IMR-90 (cell line): ENCODE measurements around the gene MPZL3. TPM values are rescaled to one million over a fixed set of nuclear protein-coding genes. Genes with fewer than 3 reads are reported as not detected.

ENCODE experiments used
- ATAC-seq: fragments of 200-7000 bp; cut with Tn5 transposase; 2 replicates; pipeline ENCODE4 v1.9.1; 2020; ENCODE audit warnings: low read depth, mild to moderate bottlenecking, moderate library complexity
- BruUV-seq: library from RNA; stranded (reverse); fragments of 400-500 nt; replicated peaks from 2 replicates; lab custom pipeline; 2021; lab: Mats Ljungman, UMichigan
- CTCF ChIA-PET: fragments of 300-600 bp; formaldehyde crosslinking; extraction: SDS; loops from one replicate; lab custom pipeline; 2021; ENCODE audit warnings: antibody characterized with exemption; lab: Yijun Ruan, JAX
- POLR2A ChIA-PET: fragments of 300-600 bp; sonication (Branson Sonifier 250); formaldehyde crosslinking; loops from one replicate; lab custom pipeline; 2022; ENCODE audit warnings: antibody characterized with exemption; ENCODE audit not compliant: unreplicated experiment; lab: Charles Lee
- DNase-seq: peaks from one replicate; pipeline ENCODE4 v3.0.0; 2013
- H2AFZ ChIP-seq: replicated peaks from 2 replicates; pipeline ENCODE3; 2013; ENCODE audit warnings: low read length, mild to moderate bottlenecking; ENCODE audit not compliant: poor library complexity
- H2AK5ac ChIP-seq: 2 replicates; pipeline ENCODE4 v1.6.1; 2013; ENCODE audit warnings: low read depth, low read length, inconsistent platforms
- H2AK9ac ChIP-seq: replicated peaks from 2 replicates; pipeline ENCODE3; 2013; ENCODE audit warnings: mild to moderate bottlenecking, low read depth, low read length, moderate library complexity; ENCODE audit not compliant: poor library complexity
- H2BK120ac ChIP-seq: 2 replicates; pipeline ENCODE4 v1.6.1; 2013; ENCODE audit warnings: low read depth, low read length, inconsistent platforms
- H2BK15ac ChIP-seq: 3 replicates; pipeline ENCODE4 v1.6.1; 2013; ENCODE audit warnings: low read depth, low read length, inconsistent platforms
- H2BK20ac ChIP-seq: 2 replicates; pipeline ENCODE4 v1.6.1; 2013; ENCODE audit warnings: low read depth, mild to moderate bottlenecking, inconsistent platforms, low read length, moderate library complexity
- H2BK5ac ChIP-seq: 2 replicates; pipeline ENCODE4 v1.6.1; 2013; ENCODE audit warnings: mild to moderate bottlenecking, low read depth, low read length, inconsistent platforms; ENCODE audit not compliant: poor library complexity, severe bottlenecking
- H3K14ac ChIP-seq: replicated peaks from 2 replicates; pipeline ENCODE4 v1.6.1; 2013; ENCODE audit warnings: low read depth, low read length, inconsistent platforms
- H3K18ac ChIP-seq: 2 replicates; pipeline ENCODE4 v1.6.1; 2013; ENCODE audit warnings: low read depth, low read length, control low read depth
- H3K23ac ChIP-seq: 2 replicates; pipeline ENCODE4 v1.6.1; 2013; ENCODE audit warnings: low read depth, low read length, inconsistent platforms
- H3K27ac ChIP-seq: 2 replicates; pipeline ENCODE4 v1.5.1; 2013; ENCODE audit warnings: mild to moderate bottlenecking, control low read depth, low read length; ENCODE audit not compliant: insufficient read depth
- H3K27me3 ChIP-seq: 2 replicates; pipeline ENCODE4 v1.6.1; 2013; ENCODE audit warnings: low read length; ENCODE audit not compliant: control insufficient read depth, insufficient read depth
- H3K36me3 ChIP-seq: 2 replicates; pipeline ENCODE4 v1.6.1; 2013; ENCODE audit warnings: low read length, mixed read lengths; ENCODE audit not compliant: control insufficient read depth, insufficient read depth
- H3K4ac ChIP-seq: 2 replicates; pipeline ENCODE4 v1.6.1; 2013; ENCODE audit warnings: low read depth, low read length, inconsistent platforms
- H3K4me1 ChIP-seq: 2 replicates; pipeline ENCODE4 v1.6.1; 2013; ENCODE audit warnings: low read length, mixed read lengths; ENCODE audit not compliant: control insufficient read depth, insufficient read depth
- H3K4me2 ChIP-seq: 2 replicates; pipeline ENCODE4 v1.6.1; 2013; ENCODE audit warnings: low read depth, mild to moderate bottlenecking, control low read depth, low read length, moderate library complexity
- H3K4me3 ChIP-seq: 2 replicates; pipeline ENCODE4 v1.5.1; 2013; ENCODE audit warnings: low read depth, mild to moderate bottlenecking, control low read depth, low read length, moderate library complexity; ENCODE audit not compliant: insufficient read depth
- H3K56ac ChIP-seq: 2 replicates; pipeline ENCODE4 v1.6.1; 2013; ENCODE audit warnings: low read length, inconsistent platforms; ENCODE audit not compliant: insufficient read depth; ENCODE audit errors: extremely low read depth
- H3K79me1 ChIP-seq, 2 experiments: 2 replicates each; pipeline ENCODE4 v1.6.1; 2013; ENCODE audit warnings: low read length in 2 of 2, inconsistent platforms in 1 of 2, low read depth in 1 of 2
- H3K9ac ChIP-seq: 2 replicates; pipeline ENCODE4 v1.6.1; 2013; ENCODE audit warnings: low read depth, low read length, control low read depth
- H3K9me1 ChIP-seq: 2 replicates; pipeline ENCODE4 v1.6.1; 2013; ENCODE audit warnings: low read length, inconsistent platforms; ENCODE audit not compliant: insufficient read depth
- H3K9me3 ChIP-seq: 2 replicates; pipeline ENCODE4 v1.6.1; 2013; ENCODE audit warnings: low read length; ENCODE audit not compliant: control insufficient read depth, insufficient read depth
- H4K20me1 ChIP-seq: 2 replicates; pipeline ENCODE4 v1.6.1; 2013; ENCODE audit warnings: low read length, inconsistent platforms; ENCODE audit not compliant: insufficient read depth
- H4K5ac ChIP-seq: 2 replicates; pipeline ENCODE4 v1.6.1; 2013; ENCODE audit warnings: mild to moderate bottlenecking, low read depth, low read length, control low read depth
- H4K8ac ChIP-seq, 2 experiments: 2 replicates each; pipeline ENCODE4 v1.6.1; 2013; ENCODE audit warnings: low read depth in 2 of 2, low read length in 2 of 2, control low read depth in 1 of 2, inconsistent platforms in 1 of 2
- H4K91ac ChIP-seq: 2 replicates; pipeline ENCODE4 v1.6.1; 2013; ENCODE audit warnings: low read depth, low read length, inconsistent platforms; ENCODE audit not compliant: insufficient read depth
- BHLHE40 ChIP-seq: fragments of 150-350 bp; IDR thresholded peaks from 2 replicates; pipeline ENCODE4 v1.6.1; 2016; ENCODE audit warnings: mild to moderate bottlenecking, low read depth, low read length
- CEBPB ChIP-seq: IDR thresholded peaks from 2 replicates; pipeline ENCODE4 v1.6.1; 2012; ENCODE audit warnings: low read depth, low read length, improper control_type of control experiment
- CHD1 ChIP-seq: IDR thresholded peaks from 2 replicates; pipeline ENCODE4 v1.6.1; 2012; ENCODE audit warnings: low read depth, low read length, improper control_type of control experiment
- CTCF ChIP-seq: conservative IDR thresholded peaks from 2 replicates; pipeline ENCODE4 v1.5.1; 2012; ENCODE audit warnings: mild to moderate bottlenecking, low read depth, low read length, improper control_type of control experiment
- FOS ChIP-seq: fragments of 150-350 bp; IDR thresholded peaks from 2 replicates; pipeline ENCODE4 v1.6.1; 2016; ENCODE audit warnings: low read depth, low read length
- MAFK ChIP-seq: IDR thresholded peaks from 2 replicates; pipeline ENCODE4 v1.6.1; 2012; ENCODE audit warnings: low read depth, low read length, improper control_type of control experiment
- MXI1 ChIP-seq: IDR thresholded peaks from 2 replicates; pipeline ENCODE4 v1.6.1; 2012; ENCODE audit warnings: low read depth, mild to moderate bottlenecking, low read length, moderate library complexity, borderline replicate concordance
- NFE2L2 ChIP-seq: fragments of 150-350 bp; IDR thresholded peaks from 2 replicates; pipeline ENCODE4 v1.6.1; 2016; ENCODE audit warnings: low read depth, mild to moderate bottlenecking, low read length
- POLR2A ChIP-seq: IDR thresholded peaks from 2 replicates; pipeline ENCODE4 v1.6.1; 2012; ENCODE audit warnings: mild to moderate bottlenecking, low read depth, low read length
- RAD21 ChIP-seq: IDR thresholded peaks from 2 replicates; pipeline ENCODE4 v1.6.1; 2012; ENCODE audit warnings: low read length, improper control_type of control experiment
- RCOR1 ChIP-seq: IDR thresholded peaks from 2 replicates; pipeline ENCODE4 v1.6.1; 2012; ENCODE audit warnings: mild to moderate bottlenecking, low read length, improper control_type of control experiment; ENCODE audit not compliant: insufficient replicate concordance
- WGBS, 2 experiments: methylation state at CpG; one replicate each; pipeline versions ENCODE4 v1.1.5 to v1.1.7; 2013; ENCODE audit warnings: missing lambda C conversion rate in 2 of 2; ENCODE audit not compliant: insufficient read length in 1 of 2; ENCODE audit errors: extremely low coverage in 2 of 2; 5-methylcytosine and 5-hydroxymethylcytosine counted together
- dilution Hi-C: fragments of 300-500 bp; cut with HindIII; formaldehyde crosslinking; loops from one replicate; pipeline ENCODE4 v1.14.3; 2018; ENCODE audit warnings: low sequenced_read_pairs; ENCODE audit not compliant: unreplicated experiment
- in situ Hi-C: fragments of 300-500 bp; cut with MboI; formaldehyde crosslinking; loops from 3 replicates; pipeline ENCODE4 v1.14.3; 2019; ENCODE audit warnings: low sequenced_read_pairs, inconsistent platforms, mixed read lengths
- intact Hi-C: fragments of 100-400 bp; cut with micrococcal nuclease; formaldehyde crosslinking; loops from 2 replicates; pipeline ENCODE4 v1.10.0; 2022
- polyA plus RNA-seq, 3 experiments: library from polyadenylated mRNA; depleted of rRNA; stranded (reverse); fragments of >200 nt; gene quantifications; 2 replicates each; pipeline ENCODE4 v1.2.3, GENCODE V29; 2012; ENCODE audit warnings: low replicate concordance in 1 of 3
- total RNA-seq: library from RNA; depleted of rRNA; stranded (reverse); fragments of >200 nt; gene quantifications from 2 replicates; pipeline ENCODE4 v1.2.3, GENCODE V29; 2012

The MPZL3 gene
- total and polyA plus RNA-seq, 2 of the 4 experiments (the other 2 are of a cell fraction), result 0.15 to 0.36 TPM

GRCh38 chr11:118252688-118253087 is 523 bp upstream of the MPZL3 start:
- H3K27ac ChIP-seq, result no peak overlapping the region
- no peak overlapping the region for H2AFZ ChIP-seq
- no peak overlapping the region for H3K23ac ChIP-seq
- in situ Hi-C loops (no loop called here), dilution Hi-C loops (no loop called here), intact Hi-C loops (no loop called here)
- ATAC-seq (no peak), DNase-seq (no peak)
- H3K4ac ChIP-seq, result no peak overlapping the region
- ChIA-PET POLR2A (no interaction called here), CTCF (no interaction called here)
- H4K5ac ChIP-seq, result no peak overlapping the region
- H2BK20ac ChIP-seq, result no peak overlapping the region
- H3K9ac ChIP-seq, result no peak overlapping the region
- H3K56ac ChIP-seq, result no peak overlapping the region
- H2AK5ac ChIP-seq, result no peak overlapping the region
- no peak overlapping the region for H2BK120ac ChIP-seq
- H3K18ac ChIP-seq, result no peak overlapping the region
- no peaks in the 10 kb centered on the region for H3K27me3 ChIP-seq
- no peak overlapping the region for H2AK9ac ChIP-seq
- no peaks in the 10 kb centered on the region for H3K36me3 ChIP-seq
- no peak overlapping the region for H2BK5ac ChIP-seq
- H4K91ac ChIP-seq, result no peak overlapping the region
- no peak for TF ChIP-seq CTCF
- no peak for TF ChIP-seq CHD1
- no peak for TF ChIP-seq MAFK
- no peak for TF ChIP-seq CEBPB
- TF ChIP-seq NFE2L2, result no peak
- no peak for TF ChIP-seq RCOR1
- no peak for TF ChIP-seq POLR2A
- no peak for TF ChIP-seq FOS
- no peak for TF ChIP-seq MXI1
- no peak for TF ChIP-seq BHLHE40
- TF ChIP-seq RAD21, result no peak
- H3K14ac ChIP-seq, result no peak overlapping the region
- H3K4me2 ChIP-seq, result no peak overlapping the region
- H3K9me3 ChIP-seq, result no peaks in the 10 kb centered on the region
- BruUV-seq, result no TSS peak
- no peaks in the 10 kb centered on the region for H4K20me1 ChIP-seq
- H2BK15ac ChIP-seq, result no peak overlapping the region
- H3K4me3 ChIP-seq, result no peak overlapping the region
- H4K8ac ChIP-seq, result no peak overlapping the region; a peak in 1 of 4 replicates
- WGBS, 2 experiments, result no CpG with 5 or more reads among the region's 3 CpGs
- H3K4me1 ChIP-seq, result no peaks in the 10 kb centered on the region
- no peaks in the 10 kb centered on the region for H3K79me1 ChIP-seq
- H3K9me1 ChIP-seq, result no peaks in the 10 kb centered on the region
